DMS79 treated with DMSO at 0.1 percent for 48 hours (cell line): ENCODE data around the gene MBNL2.

ENCODE experiments used
- DNase-seq: peaks from one replicate; lab custom pipeline; 2025; lab: John Stamatoyannopoulos, UW

Gene MBNL2

DNA sequence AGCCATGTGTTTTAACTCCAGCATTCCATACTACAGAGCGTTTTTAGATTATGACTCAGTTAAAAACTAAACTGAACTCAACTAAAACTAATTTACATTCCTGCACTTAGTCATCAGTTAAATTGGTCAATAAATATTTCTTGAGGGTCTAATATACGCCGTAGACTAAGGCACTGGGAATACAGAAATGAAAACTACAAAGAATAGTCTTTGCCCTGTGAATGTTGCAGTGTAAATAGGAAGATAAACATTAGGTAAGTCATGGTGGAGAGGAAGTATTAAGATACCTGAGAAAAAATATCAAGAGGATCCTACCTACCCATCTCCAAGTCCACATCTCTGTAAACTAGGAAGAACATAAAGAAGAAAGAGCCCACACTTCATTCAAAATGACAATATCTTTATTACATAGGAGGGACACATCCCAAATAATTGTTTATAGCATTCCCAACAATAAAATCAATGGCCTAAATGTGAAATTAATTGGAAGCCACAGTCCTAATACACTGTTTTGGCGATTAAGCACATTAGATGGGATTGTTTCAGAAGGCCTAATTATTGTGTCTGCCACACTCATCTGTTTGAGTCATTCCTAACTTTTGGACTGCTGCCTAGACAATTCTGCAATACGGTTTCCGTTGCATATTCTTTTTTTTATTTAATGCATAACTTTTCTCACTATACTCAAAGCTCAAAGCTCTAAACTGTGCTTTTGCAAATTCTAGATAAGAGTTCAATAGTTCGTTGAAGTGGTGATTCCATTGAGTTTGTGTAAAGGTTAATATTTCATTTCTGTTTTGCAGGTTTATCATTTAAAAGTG is 52.9 kb downstream of the MBNL2 start:
- DNase-seq: no peak

DNA sequence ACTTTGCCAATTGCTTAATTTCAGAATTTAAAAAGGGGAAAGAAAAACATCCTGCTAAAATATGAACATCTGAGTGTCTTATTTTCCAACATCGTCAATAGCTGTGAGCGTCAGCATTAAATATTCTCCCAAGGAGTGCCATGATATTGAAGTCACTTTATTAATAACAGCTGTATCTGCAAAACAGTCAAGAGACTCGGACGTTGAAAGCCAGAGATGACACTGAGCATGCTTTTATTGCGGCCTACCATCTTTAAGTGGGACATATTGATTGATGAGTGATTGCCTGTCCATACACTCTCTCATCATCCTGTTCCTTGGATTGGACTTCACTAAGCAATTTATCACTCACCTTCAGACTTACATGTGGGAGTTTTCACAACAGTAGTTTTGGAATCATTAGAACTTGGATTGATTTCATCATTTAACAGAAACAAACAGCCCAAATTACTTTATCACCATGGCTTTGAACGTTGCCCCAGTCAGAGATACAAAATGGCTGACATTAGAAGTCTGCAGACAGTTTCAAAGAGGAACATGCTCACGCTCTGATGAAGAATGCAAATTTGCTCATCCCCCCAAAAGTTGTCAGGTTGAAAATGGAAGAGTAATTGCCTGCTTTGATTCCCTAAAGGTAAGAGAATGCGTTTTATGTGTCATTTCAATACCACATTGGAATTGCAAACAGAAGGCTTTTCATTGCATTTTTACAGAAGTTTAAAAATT is 53.8 kb downstream of the MBNL2 start:
- no peak for DNase-seq

GRCh38 chr13:97276862-97277269 is 54.7 kb downstream of the MBNL2 start:
- DNase-seq: no peak

GRCh38 chr13:97278435-97279411 is 56.6 kb downstream of the MBNL2 start:
- DNase-seq: no peak

DNA sequence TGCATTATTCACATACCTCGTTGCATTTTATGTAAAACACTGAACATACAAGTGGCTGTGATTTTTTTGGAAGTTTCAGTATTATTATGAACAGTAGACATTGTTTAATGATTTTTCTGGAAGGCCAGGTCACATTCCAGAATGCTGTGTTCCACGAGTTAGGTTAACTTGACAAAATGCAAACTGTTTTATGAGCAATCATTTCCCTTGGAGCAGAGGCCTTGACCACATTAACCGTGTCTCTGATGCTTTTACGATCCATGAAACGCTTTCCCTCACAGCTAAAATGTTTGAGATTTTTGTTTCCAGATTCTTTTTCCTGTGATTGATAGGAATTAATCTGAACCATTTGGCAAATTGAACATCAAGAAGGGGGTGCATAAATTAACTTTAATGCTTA is 57.8 kb downstream of the MBNL2 start:
- DNase-seq: no peak

DNA sequence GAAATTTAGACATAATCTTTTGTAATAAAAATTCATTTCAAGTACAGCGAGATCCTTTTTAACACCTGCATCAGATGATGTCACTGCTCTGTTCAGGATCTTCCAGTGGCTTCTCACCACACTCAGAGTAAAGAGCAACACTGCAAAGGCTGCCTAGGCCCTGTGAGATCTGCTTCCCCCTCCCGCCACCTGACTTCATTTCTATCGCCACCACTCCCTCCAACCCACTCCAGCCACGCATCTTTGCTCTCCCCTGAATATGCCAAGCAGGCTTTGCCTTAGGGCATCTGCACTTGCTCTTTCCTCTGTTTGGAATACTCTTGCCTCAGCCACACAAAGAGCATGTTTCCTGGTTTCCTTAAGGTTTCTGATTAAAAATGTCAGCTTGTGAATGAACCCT is 58.3 kb downstream of the MBNL2 start:
- DNase-seq: peak; percentile 15

DNA sequence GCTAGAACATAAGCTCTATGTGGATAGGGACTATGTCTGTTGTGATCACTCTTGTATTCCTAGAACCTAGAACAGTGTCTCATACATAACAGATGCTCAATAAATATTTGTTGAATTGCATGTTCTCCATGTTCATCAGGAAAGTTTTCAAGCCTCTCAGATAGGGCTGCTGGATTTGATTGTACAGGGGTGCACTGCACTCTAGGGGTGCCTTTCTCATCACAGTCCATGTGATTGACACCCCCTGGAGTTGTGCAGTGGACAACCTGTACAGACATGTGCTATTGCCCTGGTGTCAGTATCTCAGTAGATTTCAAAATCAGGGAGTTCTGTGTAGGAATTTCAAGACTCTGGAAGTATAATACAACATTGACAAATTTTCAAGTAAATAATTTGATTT is 58.9 kb downstream of the MBNL2 start:
- DNase-seq: no peak

- no peak for DNase-seq
Measured at GRCh38 chr13:97282705-97283104, 60.6 kb downstream of the MBNL2 start.

- DNase-seq: no peak
Measured at GRCh38 chr13:97283888-97284287, 61.8 kb downstream of the MBNL2 start.

- no peak for DNase-seq
Measured at GRCh38 chr13:97284558-97284957, 62.4 kb downstream of the MBNL2 start.

DNA sequence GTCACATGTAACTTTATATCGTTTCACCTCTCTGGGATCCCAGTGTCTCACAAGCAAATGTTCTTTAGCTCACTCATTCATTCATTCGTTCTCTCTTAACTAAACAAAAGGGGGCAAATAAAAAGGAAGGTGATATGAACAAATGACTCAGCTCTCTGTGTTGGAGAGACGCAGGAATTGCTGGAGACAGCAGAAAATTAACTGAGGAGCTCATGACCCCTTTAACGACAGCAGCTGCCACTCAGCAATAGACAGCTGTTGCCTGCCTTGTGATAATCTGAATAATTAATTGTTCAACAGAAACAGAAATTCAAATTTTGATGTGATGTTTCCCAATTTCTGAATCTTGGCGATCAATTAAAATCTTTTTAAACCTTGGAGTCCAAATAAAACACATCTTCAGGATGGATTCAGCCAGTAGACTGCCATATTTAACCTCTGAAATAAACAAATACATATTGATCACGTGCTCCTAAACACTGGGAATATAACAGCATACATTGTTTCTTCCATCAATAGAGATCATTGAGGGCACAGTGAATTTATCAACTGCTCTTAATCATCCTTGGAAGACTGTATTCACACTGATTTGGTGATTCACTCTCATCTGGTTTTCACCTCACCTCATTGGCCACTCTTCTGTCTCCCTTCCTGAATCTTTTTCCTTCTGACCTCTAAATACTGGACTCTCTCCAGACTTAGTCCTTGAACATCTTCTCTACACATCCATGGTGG is 63.3 kb downstream of the MBNL2 start:
- no peak for DNase-seq

- DNase-seq: no peak
Measured at GRCh38 chr13:97286317-97287046, 64.3 kb downstream of the MBNL2 start.

- DNase-seq: no peak
Measured at GRCh38 chr13:97287047-97287383, 64.9 kb downstream of the MBNL2 start.

GRCh38 chr13:97288486-97288900 is 66.4 kb downstream of the MBNL2 start:
- DNase-seq: no peak

GRCh38 chr13:97289514-97290298 is 67.6 kb downstream of the MBNL2 start:
- DNase-seq: no peak

- DNase-seq: no peak
Measured at GRCh38 chr13:97295283-97296182, 73.4 kb downstream of the MBNL2 start.

GRCh38 chr13:97296740-97297139 is 74.6 kb downstream of the MBNL2 start:
- no peak for DNase-seq

DNA sequence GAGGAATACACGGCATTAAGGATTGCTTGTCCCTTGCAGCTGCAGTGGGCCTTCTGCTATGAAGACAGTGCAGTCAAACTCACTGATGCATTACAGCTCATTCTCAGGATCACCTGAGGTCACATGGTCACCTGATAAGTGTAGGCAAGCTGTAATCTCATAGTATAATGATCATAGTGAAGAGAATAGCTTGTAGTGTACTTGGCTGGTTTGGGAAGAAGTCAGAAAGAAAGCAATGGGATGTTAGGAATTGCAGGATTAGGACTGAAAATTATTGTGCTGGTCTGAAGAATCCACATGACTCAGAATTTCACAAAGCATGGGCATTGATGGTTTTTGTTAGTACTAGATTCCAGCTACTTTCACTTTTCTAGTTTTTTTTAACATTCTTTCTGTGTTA is 76.7 kb downstream of the MBNL2 start:
- DNase-seq: peak; percentile 15

DNA sequence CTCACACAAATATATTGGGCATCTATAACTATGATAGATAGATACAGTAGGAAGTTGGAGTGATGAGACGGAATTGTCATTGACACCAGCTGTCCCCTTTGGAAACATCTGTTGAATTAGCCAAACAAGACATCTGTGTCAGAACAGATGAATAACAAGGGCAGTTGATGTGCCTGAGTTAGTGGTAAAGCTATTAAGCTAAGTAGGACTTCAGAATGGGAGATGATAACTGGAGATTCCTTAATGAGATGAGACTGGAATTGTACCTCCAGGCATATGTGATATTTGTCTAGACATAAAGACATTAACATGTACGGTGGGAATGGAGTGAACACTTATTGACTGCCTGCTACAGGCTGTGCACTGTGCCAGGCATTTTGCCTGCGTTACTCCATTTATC is 78.7 kb downstream of the MBNL2 start:
- no peak for DNase-seq
